ENCODE measurements around the gene SPOCK1.

Gene SPOCK1

GRCh38 chr5:137192293-137192743 is 306.8 kb downstream of the SPOCK1 start:
- no peak for DNase-seq (ENCODE audit: low read depth)

- DNase-seq (ENCODE audit: low read depth), result no peak
Observed at GRCh38 chr5:137191179-137191578, 307.9 kb downstream of the SPOCK1 start.

- DNase-seq (ENCODE audit: low read depth), result no peak
Observed at GRCh38 chr5:137190441-137190840, 308.7 kb downstream of the SPOCK1 start.

- no peak for DNase-seq (ENCODE audit: low read depth)
Observed at GRCh38 chr5:137190031-137190430, 309.1 kb downstream of the SPOCK1 start.

GRCh38 chr5:137188566-137188965 is 310.6 kb downstream of the SPOCK1 start:
- no peak for DNase-seq (ENCODE audit: low read depth)

- no peak for DNase-seq (ENCODE audit: low read depth)
Observed at GRCh38 chr5:137186759-137187461, 312.2 kb downstream of the SPOCK1 start.

GRCh38 chr5:137185193-137185592 is 313.9 kb downstream of the SPOCK1 start:
- no peak for DNase-seq (ENCODE audit: low read depth)

- no peak for DNase-seq (ENCODE audit: low read depth)
Observed at GRCh38 chr5:137184734-137185133, 314.4 kb downstream of the SPOCK1 start.

- no peak for DNase-seq (ENCODE audit: low read depth)
Observed at GRCh38 chr5:137182576-137182975, 316.6 kb downstream of the SPOCK1 start.

- no peak for DNase-seq (ENCODE audit: low read depth)
Observed at GRCh38 chr5:137181667-137182066, 317.5 kb downstream of the SPOCK1 start.

GRCh38 chr5:137179203-137179602 is 319.9 kb downstream of the SPOCK1 start:
- DNase-seq (ENCODE audit: low read depth), result no peak

- no peak for DNase-seq (ENCODE audit: low read depth)
Observed at GRCh38 chr5:137176609-137177008, 322.5 kb downstream of the SPOCK1 start.

GRCh38 chr5:137176126-137176525 is 323.0 kb downstream of the SPOCK1 start:
- no peak for DNase-seq (ENCODE audit: low read depth)

- no peak for DNase-seq (ENCODE audit: low read depth)
Observed at GRCh38 chr5:137174196-137174595, 324.9 kb downstream of the SPOCK1 start.

GRCh38 chr5:137172258-137172657 is 326.9 kb downstream of the SPOCK1 start:
- DNase-seq (ENCODE audit: low read depth), result no peak

- DNase-seq (ENCODE audit: low read depth), result no peak
Observed at GRCh38 chr5:137167187-137167586, 331.9 kb downstream of the SPOCK1 start.

GRCh38 chr5:137164961-137165360 is 334.2 kb downstream of the SPOCK1 start:
- no peak for DNase-seq (ENCODE audit: low read depth)

GRCh38 chr5:137164536-137164935 is 334.6 kb downstream of the SPOCK1 start:
- no peak for DNase-seq (ENCODE audit: low read depth)

GRCh38 chr5:137158691-137159090 is 340.4 kb downstream of the SPOCK1 start:
- DNase-seq (ENCODE audit: low read depth), result no peak

GRCh38 chr5:137156180-137156579 is 342.9 kb downstream of the SPOCK1 start:
- DNase-seq (ENCODE audit: low read depth), result no peak

- no peak for DNase-seq (ENCODE audit: low read depth)
Observed at GRCh38 chr5:137155261-137156000, 343.7 kb downstream of the SPOCK1 start.

- DNase-seq (ENCODE audit: low read depth), result no peak
Observed at GRCh38 chr5:137152616-137153015, 346.5 kb downstream of the SPOCK1 start.

GRCh38 chr5:137148655-137149054 is 350.5 kb downstream of the SPOCK1 start:
- DNase-seq (ENCODE audit: low read depth), result no peak

- no peak for DNase-seq (ENCODE audit: low read depth)
Observed at GRCh38 chr5:137148159-137148558, 351.0 kb downstream of the SPOCK1 start.

All from stimulated activated CD8-positive, alpha-beta memory T cell treated with anti-CD3 and anti-CD28 coated beads, Interleukin-7, amount 100 ng/mL, for 24 hours (primary cell).